Right forelimb (tissue), 1 donor: ENCODE data around the gene PET100.

Source experiments
- DNase-seq: peaks from one replicate; pipeline ENCODE4 v3.0.0-alpha.2; 2018

Gene PET100, protein sequence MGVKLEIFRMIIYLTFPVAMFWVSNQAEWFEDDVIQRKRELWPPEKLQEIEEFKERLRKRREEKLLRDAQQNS

DNA sequence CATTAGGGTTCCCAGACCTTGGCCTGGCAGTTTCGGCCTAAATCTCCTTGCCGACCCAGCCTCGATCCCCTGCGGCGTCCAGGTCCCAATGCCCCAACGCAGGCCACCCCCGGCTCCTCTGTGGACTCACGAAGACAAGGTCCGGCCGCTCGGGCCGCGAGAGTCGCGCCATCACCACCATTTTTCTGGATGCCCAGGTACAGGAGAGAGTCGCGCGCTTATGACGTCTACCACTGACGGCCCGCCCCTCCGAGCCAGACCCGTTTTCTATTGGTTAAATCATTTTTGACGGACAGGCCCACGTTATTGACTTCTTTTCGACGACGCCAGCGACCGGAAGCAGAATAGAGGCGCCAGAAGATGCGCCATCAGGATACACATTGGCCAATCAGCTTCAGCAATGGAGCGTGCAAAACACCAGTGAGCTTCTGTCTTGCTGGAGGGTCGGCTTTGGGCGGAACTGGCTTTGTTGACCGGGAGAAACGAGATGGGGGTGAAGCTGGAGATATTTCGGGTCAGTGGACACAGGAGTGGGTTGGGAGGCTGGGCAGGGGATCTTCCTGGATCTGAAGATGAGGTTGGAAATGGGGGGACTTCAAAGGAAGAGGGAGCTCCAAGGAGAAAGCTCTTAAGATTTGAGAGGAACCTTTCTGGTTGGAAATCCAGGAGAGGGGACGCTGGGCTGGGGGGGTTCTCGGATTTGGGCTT lies at the start of gene PET100, which contains the start of gene XAB2:
TSS of gene PET100 (plus strand) at position 447 of the 708 bp plus-strand sequence. CDS start at position 488, 41 bp downstream.
TSS of gene XAB2 (minus strand) at position 199 of the 708 bp plus-strand sequence. CDS start at position 181, 18 bp downstream.
- peak; percentile 98 for DNase-seq

DNA sequence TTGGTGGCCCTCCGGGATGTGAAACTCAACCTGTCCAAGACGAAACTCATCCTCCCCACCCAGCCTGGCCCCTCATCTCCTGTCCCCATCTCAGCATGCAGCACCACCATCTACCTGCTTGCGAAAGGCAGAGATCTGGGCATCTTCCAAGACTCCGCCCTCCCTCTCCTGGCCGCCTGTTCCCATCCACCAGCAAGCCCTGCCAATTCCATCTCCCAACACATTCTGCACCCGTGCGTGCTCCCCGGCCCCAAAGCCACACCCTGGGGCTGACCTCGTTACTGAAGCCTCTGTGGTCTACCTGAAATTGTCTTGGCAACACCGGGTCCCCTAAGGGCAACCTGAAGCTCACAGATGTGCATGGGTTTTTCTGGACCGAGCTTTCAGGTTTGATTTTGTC lies 47.1 kb upstream of the PET100 start:
- DNase-seq: no peak

DNA sequence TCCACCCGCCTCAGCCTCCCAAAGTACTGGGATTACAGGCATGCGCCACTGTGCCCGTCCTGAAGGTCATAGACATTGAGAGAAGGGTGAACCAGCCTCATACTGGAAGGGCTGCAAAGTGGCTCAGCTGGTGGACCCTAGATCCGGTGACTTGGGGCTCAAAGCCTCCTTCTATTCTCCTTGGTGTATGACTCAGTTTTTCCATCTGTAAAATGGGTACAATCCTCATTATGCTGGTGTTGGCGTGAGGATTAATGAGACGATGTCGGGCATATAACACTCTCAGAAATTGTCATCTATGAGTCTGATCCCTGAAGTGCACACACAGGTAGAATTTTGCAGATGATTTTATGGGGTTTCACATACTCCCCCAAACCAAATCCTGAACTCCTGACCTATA lies 39.8 kb upstream of the PET100 start:
- no peak for DNase-seq

DNA sequence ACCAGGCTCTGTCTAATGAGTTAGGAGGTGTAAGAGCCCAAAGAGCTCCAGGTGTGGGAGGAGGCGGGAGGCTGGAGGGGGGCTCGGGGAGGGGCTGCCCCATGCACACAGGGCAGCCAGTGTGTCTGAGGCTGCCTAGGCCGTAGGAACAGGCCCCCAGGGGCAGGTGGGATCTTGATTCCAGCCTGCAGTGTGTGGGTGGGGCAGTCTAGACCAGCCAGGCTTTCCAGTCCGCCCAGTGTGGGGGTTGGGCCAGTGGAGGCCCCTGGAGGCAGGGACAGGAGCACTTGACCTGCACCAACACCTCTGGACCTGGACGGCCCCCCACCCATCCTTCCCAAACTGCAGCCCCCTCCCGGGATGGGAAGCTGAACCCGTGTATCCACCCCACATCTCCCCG lies 39.3 kb upstream of the PET100 start:
- no peak for DNase-seq

DNA sequence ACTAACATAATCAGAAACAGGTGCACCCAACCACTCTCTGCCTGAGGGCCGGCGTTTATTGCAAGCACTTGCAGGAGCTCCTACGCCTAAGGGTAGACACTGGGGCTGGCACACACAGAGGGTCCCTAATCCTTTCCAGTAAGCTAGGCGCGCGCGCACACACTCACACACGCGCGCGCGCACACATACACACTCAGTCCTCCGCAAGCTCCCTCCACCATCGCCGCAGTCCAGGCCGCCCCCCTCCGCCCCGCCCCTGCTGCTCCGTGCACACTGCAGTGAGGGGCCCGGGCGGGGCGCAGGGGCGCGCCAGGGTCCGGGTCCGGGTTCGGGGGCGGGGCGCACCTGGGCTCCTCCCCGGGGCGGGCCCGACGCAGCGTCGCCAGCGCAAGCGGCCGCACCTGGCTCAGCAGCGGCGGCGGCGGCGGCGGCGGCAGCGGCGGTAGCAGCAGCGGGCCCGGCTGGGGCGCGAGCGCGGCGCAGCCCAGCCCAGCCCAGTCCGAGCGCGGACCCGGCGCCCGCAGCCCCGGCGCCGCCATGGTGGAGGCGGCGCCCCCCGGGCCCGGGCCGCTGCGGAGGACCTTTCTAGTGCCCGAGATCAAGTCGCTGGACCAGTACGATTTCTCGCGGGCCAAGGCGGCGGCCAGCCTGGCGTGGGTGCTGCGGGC lies 34.0 kb upstream of the PET100 start, which contains the start of gene CAMSAP3:
TSS of gene CAMSAP3 (plus strand) at position 398 of the 668 bp plus-strand sequence. CDS start at position 538, 140 bp downstream.
- DNase-seq: no peak

DNA sequence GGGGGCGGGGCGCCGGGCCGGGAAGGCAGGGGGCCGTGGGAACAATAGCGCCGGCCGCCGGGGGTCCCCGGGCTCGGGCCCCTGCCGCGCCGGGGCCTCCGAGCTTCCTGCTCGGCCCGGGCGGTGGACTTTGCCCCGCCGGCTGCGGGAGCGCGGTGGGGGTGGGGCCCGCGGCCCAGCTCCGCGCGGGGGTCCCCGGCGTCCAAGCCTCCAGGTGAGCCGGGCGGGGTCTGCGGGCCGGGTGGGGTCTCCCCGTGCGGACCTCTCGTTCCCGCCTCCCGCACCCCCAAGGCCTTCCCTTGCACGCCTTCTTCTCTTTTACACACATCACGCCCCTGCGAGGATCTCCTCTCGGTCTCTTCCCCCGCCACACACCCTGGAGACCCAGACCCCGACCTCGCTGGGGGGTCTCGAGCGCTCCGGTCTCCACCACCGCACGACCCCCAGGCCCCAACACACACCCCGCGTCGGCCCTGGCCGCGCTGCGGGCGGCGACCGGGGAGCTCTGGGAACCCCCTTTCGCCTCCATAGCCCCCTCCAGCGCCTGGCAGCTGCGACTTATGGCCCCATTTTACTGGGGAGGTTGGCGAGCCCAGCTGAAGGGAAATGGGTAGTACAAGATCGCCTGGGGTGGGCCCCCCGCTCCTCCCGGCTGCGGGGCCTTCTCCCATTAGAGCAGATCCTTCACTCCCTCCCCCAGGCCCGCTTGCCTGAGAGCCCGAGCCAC lies 33.2 kb upstream of the PET100 start:
- DNase-seq: no peak

DNA sequence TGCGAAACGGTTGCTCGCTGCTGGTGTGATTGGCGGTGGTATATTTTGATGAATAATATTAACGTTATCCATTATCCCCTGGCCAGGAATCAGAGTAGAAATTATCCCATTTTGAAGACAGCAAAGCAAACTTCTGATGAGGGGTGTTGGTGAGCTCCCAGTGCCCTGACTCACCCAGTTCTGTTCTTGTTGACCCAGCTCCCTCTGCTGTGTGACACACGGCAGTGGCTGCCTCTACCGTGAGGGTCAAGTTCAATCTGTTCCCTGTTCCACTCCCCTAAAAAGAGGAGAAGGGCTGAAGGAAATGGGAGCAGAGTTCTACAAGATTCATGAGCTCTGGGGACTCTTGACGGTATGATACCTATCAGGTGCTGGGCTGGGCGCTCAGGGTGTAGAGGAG lies 31.9 kb upstream of the PET100 start:
- DNase-seq: no peak

DNA sequence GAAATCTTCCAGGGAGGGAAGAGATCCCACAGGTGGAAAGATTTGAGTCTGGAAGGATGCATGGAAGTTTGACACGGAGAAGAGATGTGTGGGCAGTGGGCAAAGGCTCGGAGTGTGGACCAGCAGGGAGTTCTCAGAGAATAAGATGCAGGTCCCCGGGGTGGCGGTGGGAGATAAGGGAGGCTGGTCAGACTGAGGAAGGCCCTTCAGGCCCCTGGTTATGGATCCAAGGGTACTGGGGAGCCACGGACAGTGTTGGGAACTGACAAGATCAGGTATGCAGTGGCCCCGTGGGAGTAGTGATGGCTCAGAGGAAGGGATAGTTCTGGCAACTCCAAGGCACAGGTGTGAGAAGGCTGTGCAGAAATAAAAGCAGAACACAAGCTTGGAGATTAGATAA lies 31.4 kb upstream of the PET100 start:
- DNase-seq: no peak

DNA sequence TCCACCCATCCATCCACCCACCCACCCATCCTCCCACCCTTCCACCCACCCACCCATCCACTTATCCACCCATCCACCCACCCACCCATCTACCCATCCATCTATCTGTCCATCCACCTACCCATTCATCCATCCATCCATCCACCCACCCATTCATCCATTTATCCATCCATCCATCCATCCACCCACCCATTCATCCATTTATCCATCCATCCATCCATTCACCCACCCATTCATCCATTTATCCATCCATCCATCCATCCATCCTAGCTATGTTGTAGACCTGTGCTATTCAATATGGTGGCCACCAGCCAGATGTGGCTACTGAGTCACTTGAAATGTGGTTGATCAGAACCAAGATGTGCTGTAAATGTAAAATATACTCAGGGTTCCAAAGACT lies 28.9 kb upstream of the PET100 start:
- DNase-seq: no peak

DNA sequence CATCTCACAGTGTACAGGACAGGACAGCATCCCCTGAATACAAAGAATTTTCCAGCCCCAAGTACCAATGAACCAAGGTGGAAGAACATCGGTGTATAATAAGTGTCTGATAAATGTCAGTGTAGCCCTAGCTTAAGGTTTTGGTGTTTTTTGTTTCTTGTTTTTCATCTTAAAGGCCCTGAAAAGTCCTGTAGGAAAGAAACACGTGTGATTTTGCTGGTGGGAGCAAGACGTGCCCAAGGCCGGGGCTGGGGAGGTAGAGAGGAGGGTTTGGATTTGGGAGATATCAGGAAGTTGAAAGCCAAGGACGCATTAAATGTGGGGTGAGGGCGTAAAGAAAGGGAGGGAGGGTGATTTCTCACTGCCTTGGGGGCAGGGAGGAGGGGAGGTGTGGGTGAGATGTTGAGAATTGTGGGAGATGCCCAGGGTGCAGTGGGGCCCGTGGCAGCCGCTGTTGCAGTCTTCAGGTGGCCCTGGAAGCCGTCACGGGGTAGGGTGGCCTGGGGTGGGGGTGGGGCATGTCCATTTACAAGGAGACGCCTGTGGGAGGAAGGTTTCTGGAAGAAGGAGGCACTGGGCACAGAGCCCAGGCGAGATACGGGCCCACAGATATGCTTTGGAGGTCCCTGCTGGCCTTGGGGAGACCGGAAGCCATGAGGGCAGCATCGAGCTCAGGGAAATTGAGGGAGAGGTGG lies 27.2 kb upstream of the PET100 start:
- DNase-seq: no peak

DNA sequence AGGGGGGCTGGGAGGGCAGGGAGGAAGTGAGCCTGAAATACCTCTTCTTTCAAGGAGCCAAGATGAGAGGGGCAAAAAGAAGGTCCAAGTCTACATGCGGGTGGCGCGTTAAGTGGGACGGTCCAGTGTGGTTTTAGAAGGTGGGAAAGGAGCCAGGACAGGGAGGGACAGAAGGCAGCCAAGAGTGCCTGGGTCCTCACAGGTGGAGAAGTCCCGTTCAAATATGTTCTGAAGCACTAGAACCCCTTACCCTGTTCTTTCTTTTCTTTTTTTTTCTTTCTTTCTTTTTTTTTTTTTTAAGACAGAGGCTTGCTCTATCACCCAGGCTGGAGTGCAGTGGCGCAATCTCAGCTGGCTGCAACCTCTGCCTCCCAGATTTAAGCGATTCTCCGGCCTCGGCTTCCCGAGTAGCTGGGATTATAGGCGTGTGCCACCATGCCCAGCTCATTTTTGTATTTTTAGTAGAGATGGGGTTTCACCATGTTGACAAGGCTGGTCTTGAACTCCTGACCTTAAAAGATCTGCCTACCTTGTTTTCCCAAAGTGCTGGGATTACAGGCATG lies 26.6 kb upstream of the PET100 start:
- DNase-seq: no peak

DNA sequence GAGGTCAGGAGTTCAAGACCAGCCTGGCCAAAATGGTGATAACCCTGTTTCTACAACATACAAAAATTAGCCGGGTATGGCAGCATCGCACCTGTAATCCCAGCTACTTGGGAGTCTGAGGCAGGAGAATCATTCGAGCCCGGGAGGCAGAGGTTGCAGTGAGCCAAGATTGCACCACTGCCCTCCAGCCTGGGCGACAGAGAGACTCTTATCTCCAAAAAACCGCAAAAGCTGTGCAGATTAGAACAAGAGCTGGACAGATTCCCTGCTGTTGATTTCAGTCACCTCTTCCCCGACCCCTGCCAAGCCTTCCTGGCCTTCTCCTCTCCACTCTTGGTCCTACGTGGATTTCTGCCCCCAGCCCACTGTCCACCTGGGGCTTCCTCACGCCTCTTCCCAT lies 25.7 kb upstream of the PET100 start:
- DNase-seq: no peak

DNA sequence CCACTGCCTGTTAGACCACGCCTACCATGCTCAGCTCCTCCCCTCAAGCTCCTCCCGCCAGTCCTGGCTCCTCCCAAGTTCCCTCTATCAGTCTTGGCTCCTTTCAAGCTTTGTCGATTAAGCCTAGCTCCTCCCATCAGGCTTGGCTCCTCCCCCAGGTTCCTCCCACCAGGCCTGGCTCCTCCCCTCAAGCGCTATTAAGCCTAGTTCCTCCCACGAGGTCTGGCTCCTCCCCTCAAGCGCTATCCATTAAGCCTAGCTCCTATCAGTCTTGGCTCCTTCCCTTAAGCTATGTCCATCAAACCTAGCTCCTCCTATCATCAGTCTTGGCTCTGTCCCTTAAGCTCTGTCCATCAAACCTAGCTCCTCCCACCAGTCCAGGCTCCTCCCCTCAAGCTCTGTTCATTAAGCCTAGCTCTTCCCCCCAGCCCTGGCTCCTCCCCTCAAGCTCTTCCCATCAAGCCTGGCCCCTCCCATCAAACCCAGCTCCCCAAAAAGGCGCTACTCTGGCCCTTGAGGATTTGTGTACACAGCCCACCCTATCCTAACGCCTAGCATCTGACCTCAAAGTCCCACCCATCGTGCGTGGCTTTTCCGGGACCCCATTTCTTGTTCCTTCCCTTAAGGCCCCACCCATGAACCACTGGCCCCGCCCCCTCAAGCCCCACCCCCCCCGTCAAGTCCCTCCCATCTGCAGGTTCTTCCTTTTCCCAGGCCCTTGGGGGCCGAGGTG lies 23.9 kb upstream of the PET100 start:
- no peak for DNase-seq

DNA sequence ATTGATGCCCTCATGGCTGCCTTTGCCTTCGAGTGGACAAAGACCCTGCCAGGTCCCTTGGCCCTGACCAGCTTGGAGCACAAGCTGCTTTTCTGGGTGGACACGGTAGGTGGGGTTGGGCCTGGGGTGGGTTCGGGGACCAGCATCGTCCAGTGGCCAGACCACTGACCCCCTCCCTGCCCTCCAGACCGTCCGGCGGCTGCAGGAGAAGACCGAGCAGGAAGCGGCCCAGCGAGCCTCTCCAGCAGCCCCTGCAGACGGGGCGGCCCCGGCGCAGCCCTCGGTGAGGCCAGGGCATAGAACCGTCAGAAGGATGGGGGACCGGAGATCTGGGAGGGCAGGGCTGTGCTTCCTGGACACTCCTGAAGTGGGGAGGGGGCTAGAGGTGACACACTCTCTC lies 23.3 kb upstream of the PET100 start:
- DNase-seq: no peak

DNA sequence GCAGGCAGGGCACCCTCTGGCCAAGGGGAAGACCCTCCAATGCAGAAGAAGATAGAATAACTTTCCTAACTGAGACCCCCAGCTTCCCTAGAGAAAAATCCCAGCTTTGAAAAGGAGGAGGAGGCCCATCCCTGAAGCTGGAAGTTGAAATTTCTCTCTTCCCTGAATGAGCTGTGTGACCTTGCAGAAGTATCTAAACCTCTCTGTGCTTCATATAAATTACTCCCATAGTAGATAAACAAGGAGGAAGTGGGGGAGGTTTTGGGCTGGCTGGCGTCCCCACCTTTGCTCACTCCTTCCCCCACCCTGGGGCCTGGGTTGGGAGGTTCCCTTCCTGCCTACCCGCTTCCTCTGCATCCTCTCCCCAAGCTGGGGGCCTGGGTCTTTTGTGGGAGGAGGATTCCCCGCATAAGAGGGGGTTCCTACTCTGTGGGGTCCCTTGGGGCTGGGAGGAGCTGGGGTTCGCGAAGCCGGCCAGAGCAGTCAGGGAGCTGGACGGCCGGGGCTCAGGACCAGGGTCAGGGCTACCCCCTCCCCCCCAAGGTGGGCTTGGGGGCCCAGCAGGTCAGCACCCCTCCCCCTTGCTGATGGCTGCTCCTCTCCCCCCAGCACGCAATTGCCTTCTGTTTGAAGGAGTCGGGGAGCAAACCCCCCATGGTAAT lies 22.2 kb upstream of the PET100 start:
- no peak for DNase-seq

DNA sequence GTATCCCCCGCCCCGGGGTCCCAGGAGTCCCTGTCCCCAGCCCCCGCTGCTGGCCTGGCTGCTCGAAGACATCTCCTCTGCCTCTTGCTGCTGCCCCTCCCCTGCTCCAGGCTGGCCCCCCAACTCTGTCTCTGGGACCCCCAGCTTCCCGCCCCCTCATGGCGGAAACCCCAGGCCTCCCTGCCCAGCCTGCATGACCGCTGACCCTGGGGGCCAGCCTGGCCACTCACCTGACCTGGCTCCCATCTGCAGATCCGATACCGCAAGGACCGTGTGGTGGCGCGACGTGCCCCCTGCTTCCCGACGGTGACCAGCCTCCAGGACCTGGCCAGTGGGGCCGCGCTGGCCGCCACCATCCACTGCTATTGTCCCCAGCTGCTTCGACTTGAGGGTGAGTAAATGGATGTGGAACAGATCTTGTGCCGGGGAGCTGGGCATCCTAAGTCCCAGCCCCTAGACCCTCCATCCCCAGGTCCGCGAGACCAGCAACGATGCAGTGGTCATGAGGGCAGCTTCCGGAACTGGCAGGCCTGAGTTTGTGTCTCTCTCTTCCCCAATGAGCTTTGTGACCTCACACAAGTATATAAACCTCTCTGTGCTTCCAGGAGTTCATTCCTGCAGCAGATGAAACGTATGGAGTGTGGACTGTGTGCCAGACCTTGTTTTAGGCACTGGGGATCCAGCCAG lies 21.6 kb upstream of the PET100 start:
- no peak for DNase-seq

DNA sequence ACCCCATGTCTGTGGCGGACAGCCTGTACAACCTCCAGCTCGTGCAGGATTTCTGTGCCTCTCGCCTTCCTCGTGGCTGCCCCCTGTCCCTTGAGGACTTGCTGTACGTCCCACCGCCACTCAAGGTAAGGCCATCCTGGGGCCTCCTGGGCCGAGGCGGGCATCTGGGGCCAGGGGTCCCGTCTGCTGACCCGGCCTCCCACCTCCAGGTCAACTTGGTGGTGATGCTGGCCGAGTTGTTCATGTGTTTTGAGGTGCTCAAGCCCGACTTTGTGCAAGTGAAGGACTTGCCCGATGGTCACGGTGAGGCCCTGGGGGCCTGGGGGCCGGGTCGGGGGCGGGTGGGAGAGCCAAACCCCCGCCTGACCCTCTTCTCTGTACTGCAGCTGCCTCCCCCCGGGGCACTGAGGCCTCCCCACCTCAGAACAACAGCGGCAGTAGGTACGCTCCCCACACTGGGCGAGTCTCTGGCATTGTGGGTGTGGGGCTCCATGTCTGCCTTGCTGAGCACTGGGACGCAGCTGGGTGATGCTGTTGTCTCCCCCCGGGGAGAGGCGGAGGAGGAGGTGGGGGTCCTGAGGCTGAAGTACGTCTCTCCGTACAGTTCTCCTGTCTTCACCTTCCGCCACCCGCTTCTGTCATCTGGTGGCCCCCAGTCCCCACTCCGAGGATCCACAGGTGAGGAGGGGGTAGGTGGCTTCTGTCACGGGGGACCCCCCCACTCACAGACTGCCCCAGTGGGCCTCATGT lies 18.9 kb upstream of the PET100 start:
- no peak for DNase-seq

DNA sequence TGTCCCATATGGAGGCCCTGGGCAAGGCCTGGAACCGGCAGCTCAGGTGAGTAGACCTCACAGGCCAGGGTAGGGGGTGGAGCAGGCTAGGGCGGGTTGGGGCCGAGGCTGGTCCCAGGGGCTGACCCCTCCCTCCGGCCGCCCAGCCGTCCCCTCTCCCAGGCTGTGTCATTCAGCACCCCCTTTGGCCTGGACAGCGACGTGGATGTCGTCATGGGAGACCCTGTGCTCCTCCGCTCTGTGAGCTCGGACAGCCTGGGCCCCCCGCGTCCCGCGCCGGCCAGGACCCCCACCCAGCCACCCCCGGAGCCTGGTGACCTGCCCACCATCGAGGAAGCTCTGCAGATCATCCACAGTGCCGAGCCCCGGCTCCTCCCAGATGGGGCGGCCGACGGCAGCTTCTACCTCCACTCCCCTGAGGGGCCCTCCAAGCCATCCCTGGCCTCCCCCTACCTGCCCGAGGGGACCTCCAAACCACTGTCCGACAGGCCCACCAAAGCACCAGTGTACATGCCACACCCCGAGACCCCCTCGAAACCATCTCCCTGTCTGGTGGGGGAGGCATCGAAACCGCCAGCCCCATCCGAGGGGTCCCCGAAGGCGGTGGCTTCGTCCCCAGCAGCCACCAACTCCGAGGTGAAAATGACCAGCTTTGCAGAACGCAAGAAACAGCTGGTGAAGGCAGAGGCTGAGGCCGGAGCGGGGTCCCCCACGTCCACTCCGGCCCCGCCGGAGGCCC lies 17.9 kb upstream of the PET100 start:
- no peak for DNase-seq
